ENCODE data around the gene ZSCAN5B.
"Not testable (repeated sequence)": the region's sequence is repeated elsewhere in the genome, so short reads cannot be mapped to it uniquely, and the experiment has no call there.

The ZSCAN5B gene

DNA sequence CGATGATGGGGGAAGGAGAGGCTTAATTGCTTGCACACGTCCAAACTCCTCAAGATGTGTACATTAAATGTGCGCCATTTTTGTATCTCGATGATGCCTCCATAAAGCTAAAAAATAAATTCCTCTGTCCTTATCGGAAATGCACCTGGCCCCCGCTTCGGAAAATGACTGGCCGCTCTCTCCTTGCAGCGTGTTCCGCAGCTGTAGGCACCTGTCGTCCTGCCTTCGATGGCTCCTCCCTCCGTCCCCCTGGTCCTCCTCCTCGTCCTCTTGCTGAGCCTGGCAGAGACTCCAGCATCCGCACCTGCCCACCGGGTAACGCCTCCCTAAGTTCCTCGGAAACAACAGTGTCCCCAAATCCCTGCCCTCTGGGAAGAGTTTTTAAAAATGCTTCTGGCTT, 20.7 kb downstream of the ZSCAN5B start:
- TF ChIP-seq, protein P1, sequence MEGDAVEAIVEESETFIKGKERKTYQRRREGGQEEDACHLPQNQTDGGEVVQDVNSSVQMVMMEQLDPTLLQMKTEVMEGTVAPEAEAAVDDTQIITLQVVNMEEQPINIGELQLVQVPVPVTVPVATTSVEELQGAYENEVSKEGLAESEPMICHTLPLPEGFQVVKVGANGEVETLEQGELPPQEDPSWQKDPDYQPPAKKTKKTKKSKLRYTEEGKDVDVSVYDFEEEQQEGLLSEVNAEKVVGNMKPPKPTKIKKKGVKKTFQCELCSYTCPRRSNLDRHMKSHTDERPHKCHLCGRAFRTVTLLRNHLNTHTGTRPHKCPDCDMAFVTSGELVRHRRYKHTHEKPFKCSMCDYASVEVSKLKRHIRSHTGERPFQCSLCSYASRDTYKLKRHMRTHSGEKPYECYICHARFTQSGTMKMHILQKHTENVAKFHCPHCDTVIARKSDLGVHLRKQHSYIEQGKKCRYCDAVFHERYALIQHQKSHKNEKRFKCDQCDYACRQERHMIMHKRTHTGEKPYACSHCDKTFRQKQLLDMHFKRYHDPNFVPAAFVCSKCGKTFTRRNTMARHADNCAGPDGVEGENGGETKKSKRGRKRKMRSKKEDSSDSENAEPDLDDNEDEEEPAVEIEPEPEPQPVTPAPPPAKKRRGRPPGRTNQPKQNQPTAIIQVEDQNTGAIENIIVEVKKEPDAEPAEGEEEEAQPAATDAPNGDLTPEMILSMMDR (IDR thresholded peaks at IDR 0.05; ENCODE audit: low read depth, low read length): no peak
- Histone ChIP-seq H3K9me3 (no peaks in the 10 kb centered on the region), H3K4me3 (ENCODE audit: low read depth, low read length) (no peak overlapping the region), H3K4me1 (no peaks in the 10 kb centered on the region), H3K27me3 (peaks cover 22% of the 10 kb centered on the region), H3K36me3 (no peaks in the 10 kb centered on the region)
- DNase-seq: no peak

DNA sequence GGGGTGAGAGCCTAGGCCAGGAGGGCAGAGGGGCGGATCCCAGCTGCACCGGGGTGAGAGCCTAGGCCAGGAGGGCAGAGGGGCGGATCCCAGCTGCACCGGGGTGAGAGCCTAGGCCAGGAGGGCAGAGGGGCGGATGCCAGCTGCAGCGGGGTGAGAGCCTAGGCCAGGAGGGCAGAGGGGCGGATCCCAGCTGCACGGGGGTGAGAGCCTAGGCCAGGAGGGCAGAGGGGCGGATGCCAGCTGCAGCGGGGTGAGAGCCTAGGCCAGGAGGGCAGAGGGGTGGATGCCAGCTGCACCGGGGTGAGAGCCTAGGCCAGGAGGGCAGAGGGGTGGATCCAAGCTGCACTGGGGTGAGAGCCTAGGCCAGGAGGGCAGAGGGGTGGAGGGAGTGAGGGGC, 21.3 kb downstream of the ZSCAN5B start:
- H3K27me3 ChIP-seq: peaks cover 22% of the 10 kb centered on the region
- H3K9me3 ChIP-seq; H3K36me3 ChIP-seq; DNase-seq; H3K4me1 ChIP-seq; H3K4me3 ChIP-seq (ENCODE audit: low read depth, low read length): not testable (repeated sequence)

DNA sequence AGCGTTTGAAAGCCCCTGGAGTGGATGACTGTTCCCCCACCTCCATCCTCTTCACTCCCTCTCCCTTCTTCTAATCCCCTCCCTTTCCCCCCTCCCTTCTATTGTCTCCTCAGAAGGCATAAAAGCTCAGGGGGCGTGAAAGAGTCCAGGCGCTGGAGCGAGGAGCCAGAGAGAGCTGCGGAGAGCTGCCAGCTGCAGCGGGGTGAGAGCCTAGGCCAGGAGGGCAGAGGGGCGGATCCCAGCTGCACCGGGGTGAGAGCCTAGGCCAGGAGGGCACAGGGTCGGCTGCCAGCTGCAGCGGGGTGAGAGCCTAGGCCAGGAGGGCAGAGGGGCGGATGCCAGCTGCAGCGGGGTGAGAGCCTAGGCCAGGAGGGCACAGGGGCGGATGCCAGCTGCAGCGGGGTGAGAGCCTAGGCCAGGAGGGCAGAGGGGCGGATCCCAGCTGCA, 21.7 kb downstream of the ZSCAN5B start, which contains the start of gene GALP:
Gene GALP (plus strand): TSS at position 148 of the 447 bp plus-strand sequence. CDS start 1,101 bp downstream, outside the sequence.
- peaks cover 22% of the 10 kb centered on the region for H3K27me3 ChIP-seq
- not testable (repeated sequence) for H3K4me3 ChIP-seq (ENCODE audit: low read depth, low read length); H3K4me1 ChIP-seq; H3K9me3 ChIP-seq; H3K36me3 ChIP-seq; DNase-seq

DNA sequence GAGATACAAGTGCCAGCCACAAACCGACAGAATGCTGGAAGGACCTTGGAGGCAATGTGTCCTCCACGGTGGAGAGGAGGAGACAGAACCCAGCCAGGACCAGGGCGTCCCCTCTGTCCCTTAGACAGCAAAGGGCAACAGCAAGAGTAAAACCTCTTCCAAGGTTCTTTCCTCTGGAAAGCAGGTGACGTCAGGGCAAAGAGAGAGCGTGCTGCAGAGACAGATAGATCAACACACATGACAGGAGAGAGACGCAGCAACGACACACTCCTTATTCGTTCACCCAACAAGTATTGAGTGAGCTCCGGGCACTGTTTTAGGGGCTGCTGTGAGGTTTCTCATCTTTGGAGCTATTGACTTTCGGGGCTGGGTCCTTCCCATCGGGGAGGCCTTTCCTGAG, 23.0 kb downstream of the ZSCAN5B start:
- no peak for DNase-seq
- peaks cover 22% of the 10 kb centered on the region for H3K27me3 ChIP-seq
- TF ChIP-seq, protein P1 (IDR thresholded peaks at IDR 0.05; ENCODE audit: low read depth, low read length): no peak

DNA sequence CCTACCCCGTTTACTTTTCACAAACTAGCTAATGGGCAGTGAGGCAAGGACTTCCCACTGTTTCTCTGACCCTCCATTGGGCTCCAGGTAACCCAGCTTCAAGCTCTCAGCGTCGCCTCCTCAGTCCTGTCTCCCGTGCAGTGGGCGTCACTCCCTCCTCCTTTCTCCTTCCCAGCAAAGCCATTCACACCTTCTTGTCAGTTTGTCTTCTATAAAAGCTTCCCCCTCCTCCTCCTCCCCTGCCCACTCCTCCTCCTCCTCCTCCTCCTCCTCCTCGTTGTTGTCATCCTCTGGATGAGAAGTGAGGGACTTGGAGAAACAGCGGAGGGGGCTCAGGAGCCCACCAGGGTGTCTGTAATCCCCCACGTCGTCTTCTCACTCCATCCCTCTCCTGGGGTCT, 23.5 kb downstream of the ZSCAN5B start:
- Histone ChIP-seq H3K4me3 (ENCODE audit: low read depth, low read length) (no peak overlapping the region), H3K36me3 (no peaks in the 10 kb centered on the region), H3K9me3 (no peaks in the 10 kb centered on the region), H3K27me3 (peaks cover 22% of the 10 kb centered on the region), H3K4me1 (no peaks in the 10 kb centered on the region)
- no peak for DNase-seq
- TF ChIP-seq, protein P1 (IDR thresholded peaks at IDR 0.05; ENCODE audit: low read depth, low read length): no peak

More for the DNA sequence above, 23.0 kb downstream of the ZSCAN5B start:
- Histone ChIP-seq H3K36me3 (no peaks in the 10 kb centered on the region), H3K4me1 (no peaks in the 10 kb centered on the region), H3K9me3 (no peaks in the 10 kb centered on the region), H3K4me3 (ENCODE audit: low read depth, low read length) (no peak overlapping the region)

DNA sequence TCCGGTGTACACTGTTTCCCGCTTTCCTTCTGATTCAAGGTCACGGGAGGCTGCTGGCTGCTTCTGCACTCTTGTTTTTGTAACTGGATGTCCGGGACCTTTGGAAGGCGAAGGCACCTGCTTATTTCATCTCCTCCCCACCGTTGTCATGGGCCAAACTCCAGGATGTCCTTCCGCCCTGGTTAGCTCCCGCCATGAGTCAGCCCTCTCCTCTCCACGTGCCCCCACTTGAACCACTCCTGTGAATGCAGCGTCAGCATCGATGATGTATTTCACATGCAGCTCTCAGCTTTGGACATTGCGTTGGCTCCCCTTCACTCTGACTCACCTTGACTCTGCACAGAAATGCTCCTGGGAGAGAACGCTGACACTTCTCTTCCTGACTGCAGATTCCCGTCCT, 27.3 kb downstream of the ZSCAN5B start:
- H3K9me3 ChIP-seq: no peaks in the 10 kb centered on the region
- H3K4me3 ChIP-seq (ENCODE audit: low read depth, low read length): no peak overlapping the region
- TF ChIP-seq, protein P1 (IDR thresholded peaks at IDR 0.05; ENCODE audit: low read depth, low read length): no peak
- no peaks in the 10 kb centered on the region for H3K4me1 ChIP-seq
- H3K36me3 ChIP-seq: no peaks in the 10 kb centered on the region
- H3K27me3 ChIP-seq: peaks cover 11% of the 10 kb centered on the region; the same call in 1 of the 2 replicates
- DNase-seq: no peak

DNA sequence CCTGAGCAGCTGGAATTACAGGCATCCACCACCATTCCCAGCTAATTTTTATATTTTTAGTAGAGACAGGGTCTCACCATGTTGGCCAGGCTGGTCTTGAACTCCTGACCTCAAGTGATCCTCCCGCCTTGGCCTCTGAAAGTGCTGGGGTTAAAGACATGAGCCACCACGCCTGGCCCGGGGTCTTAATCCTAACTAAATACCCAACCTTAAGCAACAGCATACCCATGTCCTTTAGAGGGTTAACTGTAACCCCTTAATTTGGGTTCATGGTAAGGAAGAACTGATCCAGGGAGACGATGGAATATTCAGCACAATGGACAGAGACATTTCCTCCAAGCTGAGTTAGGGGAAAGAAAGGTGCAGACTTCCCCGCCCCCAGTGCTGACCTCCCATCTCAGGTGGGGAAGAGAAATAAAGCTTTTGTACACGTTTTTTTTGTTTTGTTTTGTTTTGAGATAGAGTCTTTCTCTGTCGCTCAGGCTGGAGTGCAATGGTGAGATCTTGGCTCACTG, 30.5 kb downstream of the ZSCAN5B start:
- Histone ChIP-seq H3K4me1 (no peaks in the 10 kb centered on the region), H3K27me3 (no peaks in the 10 kb centered on the region), H3K9me3 (no peaks in the 10 kb centered on the region), H3K4me3 (ENCODE audit: low read depth, low read length) (no peak overlapping the region), H3K36me3 (no peaks in the 10 kb centered on the region)
- TF ChIP-seq, protein P1 (IDR thresholded peaks at IDR 0.05; ENCODE audit: low read depth, low read length): no peak
- no peak for DNase-seq
